Activated naive CD4-positive, alpha-beta T cell treated with anti-CD3 and anti-CD28 coated beads, Interleukin-2, amount 50 U/mL, for 72 hours (primary cell): Measurements from ENCODE around the gene RASSF7. TPM values are rescaled to one million over a fixed set of nuclear protein-coding genes. Genes with fewer than 3 reads are reported as not detected.

Source experiments
- ATAC-seq, 2 donors: fragments of 150-1000 bp; cut with Tn5 transposase; 2 replicates each; pipeline ENCODE4 v1.10.0; 2021; ENCODE audit warnings: mild to moderate bottlenecking in 2 of 2, moderate library complexity in 2 of 2
- DNase-seq, 2 donors: peaks; one replicate each; pipeline ENCODE4 v3.0.0; 2021 to 2022; ENCODE audit warnings: low spot score in 2 of 2
- H3K27ac Mint-ChIP-seq, 2 donors: one replicate each; pipeline ENCODE4 v1.8.0; 2022; ENCODE audit warnings: mild to moderate bottlenecking in 2 of 2, mixed read lengths in 2 of 2
- H3K36me3 Mint-ChIP-seq, 2 donors: one replicate each; pipeline ENCODE4 v1.8.0; 2022; ENCODE audit warnings: mixed read lengths in 2 of 2
- H3K9me3 Mint-ChIP-seq, 2 donors: one replicate each; pipeline ENCODE4 v1.8.0; 2022; ENCODE audit warnings: mixed read lengths in 2 of 2
- total RNA-seq, 2 donors: library from RNA; stranded (reverse); gene quantifications; one replicate each; pipeline ENCODE4 v1.2.3, GENCODE V29; 2022

RASSF7 gene
- total RNA-seq, 2 donors from 2014 or later, result 13.3 to 17.5 TPM

DNA sequence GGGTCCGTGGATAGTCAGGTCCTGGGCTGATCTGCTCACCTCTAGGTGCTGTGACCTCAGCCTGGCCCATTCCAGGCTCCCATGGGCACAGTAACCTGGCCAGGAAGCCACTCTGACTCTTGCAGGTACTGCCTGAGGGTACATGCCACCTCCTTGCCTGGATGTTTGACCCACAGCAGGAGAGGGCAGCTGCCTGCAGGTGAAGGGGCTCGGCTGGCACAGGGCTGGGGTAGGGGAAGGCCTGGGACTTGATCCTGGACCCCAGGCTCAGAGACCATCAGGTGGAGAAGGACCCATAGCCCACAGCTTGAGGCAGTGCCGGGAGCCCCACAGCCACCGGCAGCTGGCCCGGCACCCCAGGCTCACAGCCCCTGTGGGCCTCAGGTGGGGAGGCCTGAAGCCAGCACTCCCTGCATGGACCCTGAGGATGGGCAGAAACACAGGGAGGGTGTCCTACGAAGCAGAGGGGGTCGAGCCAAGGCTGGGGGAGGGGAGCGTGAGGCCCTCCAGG lies 20.7 kb upstream of the RASSF7 start:
- ATAC-seq, result no peak
- no peak overlapping the region for H3K27ac Mint-ChIP-seq

DNA sequence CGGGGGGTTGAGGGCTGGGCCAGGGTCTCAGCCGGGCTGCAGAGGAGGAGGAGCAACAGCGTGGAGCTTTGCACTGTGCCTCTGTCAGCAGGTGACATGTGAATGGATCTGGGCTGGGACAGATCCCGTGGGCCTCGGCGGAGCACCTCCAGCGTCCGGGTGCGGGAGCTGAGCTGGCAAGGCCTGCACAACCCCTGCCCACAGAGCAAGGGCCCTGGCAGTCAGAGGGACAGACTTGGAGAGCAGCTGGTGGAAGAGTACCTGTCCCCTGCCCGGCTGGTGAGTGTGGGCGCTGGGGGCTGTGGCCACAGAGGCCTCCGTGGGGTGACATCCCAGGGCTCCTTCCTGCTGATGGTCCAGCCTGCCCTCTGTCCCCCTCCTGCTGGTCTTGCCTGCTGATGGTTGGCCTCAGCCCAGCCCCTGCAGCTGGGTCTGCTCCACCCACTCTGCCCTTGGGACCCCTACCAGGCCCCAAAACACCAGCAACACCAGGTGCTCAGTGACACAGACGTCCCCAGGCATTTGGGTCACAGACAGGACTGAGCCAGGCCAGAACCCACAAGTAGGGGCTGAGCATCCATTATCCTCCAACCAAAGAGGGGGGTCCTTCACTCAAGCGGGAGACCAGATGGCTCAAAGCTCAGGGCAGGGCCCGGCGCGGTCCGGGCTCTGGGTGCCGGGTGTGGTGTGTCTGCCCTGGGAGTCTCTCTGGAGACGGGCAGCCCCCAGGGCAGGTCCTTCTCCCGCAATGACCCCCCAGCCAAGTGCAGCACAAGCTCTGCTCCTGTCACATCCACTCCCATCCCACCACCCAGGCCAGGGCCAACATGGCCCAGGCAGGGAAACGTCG lies 20.0 kb upstream of the RASSF7 start:
- DNase-seq, result no peak
- Mint-ChIP-seq H3K36me3 (no peaks in the 10 kb centered on the region), H3K9me3 (no peaks in the 10 kb centered on the region), H3K27ac (no peak overlapping the region)
- no peak for ATAC-seq

More for the DNA sequence above, 20.7 kb upstream of the RASSF7 start:
- Mint-ChIP-seq H3K9me3 (no peaks in the 10 kb centered on the region), H3K36me3 (no peaks in the 10 kb centered on the region)
- peak in 1 of 2 donors; percentile 54 for DNase-seq

DNA sequence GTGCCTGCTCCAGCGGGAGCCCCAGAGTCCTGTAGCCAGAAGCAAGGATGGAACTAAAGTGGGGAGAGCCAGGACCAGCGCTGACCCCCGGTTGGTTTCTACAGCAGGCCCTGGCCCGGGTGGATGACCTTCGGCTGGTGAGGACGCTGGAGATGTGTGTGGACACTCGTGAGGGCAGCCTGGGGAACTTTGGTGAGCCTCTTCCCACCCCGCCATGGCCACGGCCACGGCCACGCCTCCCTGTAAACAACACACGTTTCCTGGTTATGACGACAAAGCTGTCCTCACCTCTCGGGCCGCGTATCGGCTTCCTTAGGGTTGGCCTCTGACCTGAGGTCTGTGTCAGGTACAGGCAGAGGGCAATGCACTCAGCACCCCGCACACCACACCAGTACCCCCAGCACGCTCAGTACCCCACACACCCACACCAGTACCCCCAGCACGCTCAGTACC lies 19.3 kb upstream of the RASSF7 start:
- no peaks in the 10 kb centered on the region for H3K9me3 Mint-ChIP-seq
- no peak for DNase-seq
- no peaks in the 10 kb centered on the region for H3K36me3 Mint-ChIP-seq
- ATAC-seq, result no peak
- H3K27ac Mint-ChIP-seq, result no peak overlapping the region

DNA sequence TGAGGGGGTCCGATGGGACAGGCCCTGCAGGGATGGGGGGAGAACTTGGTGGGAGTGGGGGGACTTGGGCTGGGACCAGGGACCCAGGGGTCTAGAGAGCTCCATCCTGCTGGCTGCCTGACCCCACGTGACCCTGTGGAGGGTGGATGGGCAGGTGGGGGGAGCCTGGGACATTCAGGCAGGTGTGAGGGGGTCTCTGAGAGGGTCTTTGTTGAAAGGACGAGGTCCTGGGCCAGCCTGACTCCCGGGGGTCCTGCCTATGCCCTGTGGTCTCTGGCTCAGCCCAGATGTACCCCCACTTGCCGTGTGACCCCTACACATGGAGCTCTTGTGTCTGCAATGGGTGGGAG lies 16.0 kb upstream of the RASSF7 start:
- H3K36me3 Mint-ChIP-seq, result no peaks in the 10 kb centered on the region
- no peaks in the 10 kb centered on the region for H3K9me3 Mint-ChIP-seq
- no peak overlapping the region for H3K27ac Mint-ChIP-seq
- no peak for DNase-seq
- ATAC-seq, result no peak

DNA sequence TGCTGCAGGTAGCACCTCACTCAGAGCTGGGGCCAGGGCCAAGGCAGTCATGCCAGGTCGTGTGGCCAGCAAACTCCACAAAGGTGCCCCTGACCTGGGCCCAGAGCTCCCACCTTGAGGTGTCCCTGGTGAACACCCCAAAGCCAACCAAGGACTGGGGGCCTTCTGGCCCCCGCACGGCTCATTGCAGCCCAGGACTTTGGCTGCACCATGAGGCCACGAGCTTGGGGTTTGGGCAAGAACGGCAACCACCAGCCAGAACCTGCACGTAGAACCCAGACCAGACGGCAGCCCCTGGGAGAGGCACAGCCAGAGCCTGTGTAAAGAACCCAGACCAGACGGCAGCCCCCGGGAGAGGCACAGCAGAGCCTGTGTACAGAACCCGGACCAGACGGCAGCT lies 15.6 kb upstream of the RASSF7 start:
- no peaks in the 10 kb centered on the region for H3K9me3 Mint-ChIP-seq
- no peak overlapping the region for H3K27ac Mint-ChIP-seq
- H3K36me3 Mint-ChIP-seq, result no peaks in the 10 kb centered on the region
- ATAC-seq (no peak), DNase-seq (no peak)

DNA sequence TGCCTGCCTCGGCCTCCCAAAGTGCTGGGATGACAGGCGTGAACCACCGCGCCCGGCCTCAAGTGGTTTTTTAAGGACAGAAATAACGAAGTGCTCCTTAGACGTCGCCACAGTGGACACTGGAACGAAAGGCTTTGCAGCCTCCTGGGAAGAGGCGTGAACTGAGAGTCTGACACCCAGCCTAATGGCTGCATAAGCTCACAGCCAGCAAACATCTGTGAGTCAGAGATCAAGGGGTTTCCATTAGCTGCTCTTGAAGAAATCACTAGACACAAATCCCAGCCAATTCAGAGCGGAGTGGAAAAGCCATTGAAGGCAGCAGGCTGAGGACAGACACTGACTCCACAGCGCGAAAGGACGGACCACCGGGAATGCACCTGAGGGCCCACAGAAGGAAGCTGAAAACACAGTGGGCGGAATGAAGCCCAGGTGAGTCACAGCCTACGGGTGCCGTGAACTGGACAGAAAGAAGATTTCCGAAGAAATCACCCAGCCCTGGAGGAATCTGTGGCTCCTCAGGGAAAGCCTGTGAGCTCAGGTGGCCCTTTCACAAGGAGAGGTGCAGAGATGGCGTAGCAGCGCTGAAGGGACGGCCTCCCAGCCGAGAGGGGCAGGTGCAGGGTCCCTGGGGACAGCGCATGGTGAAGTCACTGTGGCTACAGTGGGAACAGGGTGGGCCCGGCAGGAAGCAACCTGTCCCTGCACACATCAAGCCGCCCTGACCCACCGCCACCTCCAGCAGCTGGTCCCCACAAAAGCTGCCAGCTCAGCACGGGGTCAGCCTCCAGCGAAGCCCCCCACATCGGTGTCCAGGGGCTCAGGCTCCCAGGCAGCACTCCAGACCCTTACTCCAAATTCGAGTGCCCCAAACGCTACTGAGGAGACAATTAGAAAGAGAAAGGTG lies 11.8 kb upstream of the RASSF7 start:
- H3K36me3 Mint-ChIP-seq, result no peaks in the 10 kb centered on the region
- no peaks in the 10 kb centered on the region for H3K9me3 Mint-ChIP-seq

DNA sequence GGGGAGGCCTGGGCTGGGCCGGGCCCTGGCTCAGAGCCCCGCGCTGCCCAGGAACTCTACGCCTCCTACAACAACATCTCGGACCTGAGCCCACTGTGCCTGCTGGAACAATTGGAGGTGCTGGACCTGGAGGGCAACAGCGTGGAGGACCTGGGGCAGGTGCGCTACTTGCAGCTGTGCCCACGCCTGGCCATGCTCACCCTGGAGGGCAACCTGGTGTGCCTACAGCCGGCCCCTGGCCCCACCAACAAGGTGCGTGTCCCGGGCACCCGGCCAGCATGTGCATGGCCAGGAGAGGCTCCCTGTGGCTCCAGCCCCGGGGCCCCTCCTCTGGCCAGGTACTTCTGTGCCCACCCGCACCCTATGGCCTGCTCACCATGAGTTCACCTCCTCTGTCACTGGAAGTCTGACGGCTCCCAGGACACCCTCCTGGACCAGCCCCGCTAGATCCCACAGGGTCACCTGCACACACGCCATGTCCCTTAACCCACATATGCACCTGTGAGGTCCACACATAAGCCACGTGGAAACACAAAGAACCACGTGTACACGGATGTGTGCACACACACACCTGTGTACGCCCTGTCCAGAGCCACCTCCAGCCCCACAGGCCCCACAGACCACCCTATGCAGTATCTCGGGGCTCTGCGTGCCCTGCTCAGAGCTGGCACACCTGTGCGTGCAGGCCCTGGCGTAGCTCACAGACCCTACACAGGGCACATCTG lies 10.6 kb upstream of the RASSF7 start:
- ATAC-seq, result no peak
- no peak overlapping the region for H3K27ac Mint-ChIP-seq

More for the DNA sequence above, 11.8 kb upstream of the RASSF7 start:
- DNase-seq (no peak), ATAC-seq (no peak)
- no peak overlapping the region for H3K27ac Mint-ChIP-seq

DNA sequence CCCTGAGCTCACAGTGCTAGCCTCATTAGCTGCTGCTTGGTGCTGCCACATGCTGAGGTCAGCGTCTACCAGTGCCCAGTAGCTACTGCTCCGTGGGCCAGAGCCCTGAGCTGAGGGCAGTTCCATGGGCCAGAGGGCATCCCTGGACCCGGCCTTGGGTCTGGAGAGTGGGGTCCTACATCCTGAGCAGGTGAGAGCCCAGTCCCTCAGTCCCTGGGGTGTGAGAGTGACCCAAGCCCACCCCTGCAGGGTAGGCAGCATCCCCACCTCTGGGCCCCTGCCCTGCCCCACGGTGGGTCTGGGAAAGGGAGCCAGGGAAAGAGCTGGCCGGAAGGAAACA lies 10.1 kb upstream of the RASSF7 start:
- DNase-seq, result no peak
- Mint-ChIP-seq H3K27ac (no peak overlapping the region), H3K9me3 (no peaks in the 10 kb centered on the region), H3K36me3 (no peaks in the 10 kb centered on the region)
- ATAC-seq, result no peak

More for the DNA sequence above, 10.6 kb upstream of the RASSF7 start:
- no peak for DNase-seq
- Mint-ChIP-seq H3K9me3 (no peaks in the 10 kb centered on the region), H3K36me3 (no peaks in the 10 kb centered on the region)

DNA sequence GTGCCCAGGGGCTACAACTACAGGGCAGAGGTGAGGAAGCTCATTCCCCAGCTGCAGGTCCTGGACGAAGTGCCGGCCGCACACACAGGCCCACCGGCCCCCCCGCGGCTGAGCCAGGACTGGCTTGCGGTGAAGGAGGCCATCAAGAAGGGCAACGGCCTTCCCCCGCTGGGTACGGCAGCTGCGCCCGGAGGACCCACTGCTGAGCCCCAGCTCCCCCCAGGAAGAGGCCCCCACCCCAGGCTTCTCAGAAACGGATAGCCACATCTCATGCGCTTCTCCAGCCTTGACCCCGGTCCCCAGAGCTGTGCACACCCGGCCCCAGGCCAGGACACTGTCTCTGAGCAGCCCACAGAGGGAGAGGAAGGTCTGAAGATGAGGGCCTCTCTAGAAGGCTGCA lies 9.6 kb upstream of the RASSF7 start:
- Mint-ChIP-seq H3K9me3 (no peaks in the 10 kb centered on the region), H3K27ac (no peak overlapping the region), H3K36me3 (no peaks in the 10 kb centered on the region)
- ATAC-seq (no peak), DNase-seq (no peak)

DNA sequence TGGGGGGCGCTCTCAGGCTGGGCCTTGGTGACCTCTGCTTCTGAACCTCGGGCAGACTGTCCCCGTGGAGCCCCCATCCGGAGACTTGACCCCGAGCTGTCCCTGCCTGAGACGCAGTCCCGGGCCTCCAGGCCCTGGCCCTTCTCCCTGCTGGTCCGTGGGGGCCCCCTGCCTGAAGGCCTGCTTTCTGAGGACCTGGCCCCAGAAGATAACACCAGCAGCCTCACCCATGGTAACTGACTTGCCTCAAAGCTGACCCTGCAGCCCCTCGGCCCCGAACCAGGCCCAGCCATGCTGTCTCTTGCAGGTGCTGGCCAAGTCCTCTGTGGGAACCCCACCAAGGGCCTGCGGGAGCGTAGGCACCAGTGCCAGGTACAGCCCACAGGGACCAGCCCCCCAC lies 9.2 kb upstream of the RASSF7 start:
- Mint-ChIP-seq H3K27ac (no peak overlapping the region), H3K9me3 (no peaks in the 10 kb centered on the region), H3K36me3 (no peaks in the 10 kb centered on the region)
- ATAC-seq (no peak), DNase-seq (no peak)

DNA sequence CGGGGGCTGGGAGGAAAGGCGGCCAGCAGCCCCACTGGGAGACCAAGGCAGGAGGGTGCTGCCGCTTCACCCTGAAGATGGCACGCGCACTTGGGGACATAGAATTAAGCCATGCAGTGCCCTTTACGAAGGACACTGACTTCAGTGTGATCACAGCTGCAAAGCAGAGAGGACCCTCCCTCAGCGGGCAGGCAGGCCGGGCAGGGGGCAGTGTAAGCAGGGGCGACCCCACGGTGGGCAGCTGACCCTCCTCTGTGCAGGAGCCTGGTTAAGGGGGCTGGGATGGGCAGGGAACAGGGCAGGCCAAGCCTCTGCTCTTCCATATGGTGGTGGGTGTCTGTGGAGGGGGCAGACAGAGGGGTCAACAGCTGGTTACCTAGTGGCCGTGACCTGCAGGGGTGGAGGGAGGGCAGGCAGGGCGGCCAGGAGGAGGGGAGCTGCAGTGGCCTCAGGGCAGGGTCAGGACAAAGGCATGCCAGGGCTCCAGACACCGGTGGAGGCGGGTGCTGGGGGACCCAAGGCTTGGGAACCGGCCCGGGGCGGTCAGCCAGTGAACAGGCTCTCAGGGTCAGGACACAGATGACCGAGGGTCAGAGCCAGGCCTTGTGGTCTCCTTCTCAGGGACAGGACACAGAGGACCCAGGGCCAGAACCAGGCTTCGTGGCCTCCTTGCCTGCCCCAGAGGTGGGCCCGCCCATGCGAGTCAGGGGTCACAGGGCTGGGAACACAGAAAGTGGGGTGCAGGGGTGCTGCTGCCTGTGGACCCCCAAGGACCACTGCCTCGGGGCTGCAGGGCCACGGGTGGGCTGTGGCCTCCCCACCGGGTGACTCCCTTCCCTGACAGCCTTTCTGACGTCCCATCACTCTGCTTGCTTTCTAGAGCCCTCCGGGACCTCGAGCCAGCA lies 7.4 kb upstream of the RASSF7 start:
- Mint-ChIP-seq H3K27ac (peak overlapping the region in 1 of 2 donors; percentile 27), H3K36me3 (no peaks in the 10 kb centered on the region), H3K9me3 (no peaks in the 10 kb centered on the region)
- DNase-seq, result no peak
- ATAC-seq, result no peak

DNA sequence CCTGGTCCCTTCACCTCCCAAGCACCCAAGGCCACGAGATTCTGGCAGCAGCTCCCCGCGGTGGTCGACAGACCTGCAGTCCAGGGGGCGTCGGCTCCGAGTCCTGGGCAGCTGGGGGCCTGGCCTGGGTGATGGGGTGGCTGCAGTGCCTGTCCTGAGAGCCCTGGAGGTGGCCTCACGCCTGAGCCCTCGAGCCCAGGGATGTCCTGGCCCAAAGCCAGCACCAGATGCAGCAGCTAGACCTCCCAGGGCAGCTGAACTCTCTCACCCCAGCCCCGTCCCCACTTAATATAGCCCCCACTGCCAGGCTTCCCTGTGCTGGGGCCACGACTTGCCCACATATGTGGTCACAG lies 6.8 kb upstream of the RASSF7 start:
- Mint-ChIP-seq H3K27ac (no peak overlapping the region), H3K9me3 (no peaks in the 10 kb centered on the region), H3K36me3 (no peaks in the 10 kb centered on the region)
- no peak for DNase-seq
- no peak for ATAC-seq

DNA sequence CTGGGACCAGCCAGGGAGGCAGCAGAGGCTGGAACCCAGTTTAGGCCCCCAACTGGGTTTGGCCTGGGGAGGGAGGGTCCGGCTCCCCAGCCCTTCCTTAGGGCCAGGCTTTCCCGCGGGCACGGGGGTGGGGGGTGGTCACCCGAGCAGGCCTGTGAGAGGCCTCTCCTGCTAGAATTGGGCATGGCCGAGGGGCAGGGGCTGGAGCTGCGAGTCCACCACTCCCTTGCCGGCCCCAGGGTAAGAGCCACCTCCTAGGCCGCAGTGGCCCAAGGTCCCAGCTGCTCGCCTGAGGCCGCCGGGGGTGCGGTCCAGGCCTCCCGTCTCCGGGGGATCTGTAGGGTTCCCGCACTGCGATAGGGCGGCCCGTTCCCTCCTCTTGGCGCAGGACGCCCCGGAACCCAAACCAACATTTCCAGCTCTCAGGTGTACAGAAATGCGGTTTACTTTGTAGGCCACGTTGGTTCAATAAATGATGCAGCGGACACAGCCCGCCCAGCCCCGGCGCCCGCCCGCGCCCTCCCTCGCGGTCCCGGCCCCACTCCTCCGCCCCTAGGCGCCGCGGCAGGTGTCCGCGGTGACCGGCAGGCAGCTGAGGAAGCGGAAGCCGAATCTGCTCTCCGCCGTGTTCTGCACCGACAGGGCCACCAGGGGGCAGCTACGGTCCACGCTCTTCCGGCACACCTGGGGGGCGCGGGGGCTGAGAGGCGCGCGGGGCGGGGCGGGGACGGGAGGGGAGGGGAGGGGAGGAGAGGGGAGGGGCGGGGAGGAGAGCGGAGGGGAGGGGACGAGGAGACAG lies 6.1 kb upstream of the RASSF7 start:
- ATAC-seq (peak; percentile 81 to 82), DNase-seq (peak in 1 of 2 donors; percentile 75)
- Mint-ChIP-seq H3K36me3 (no peaks in the 10 kb centered on the region), H3K27ac (no peak overlapping the region), H3K9me3 (no peaks in the 10 kb centered on the region)

DNA sequence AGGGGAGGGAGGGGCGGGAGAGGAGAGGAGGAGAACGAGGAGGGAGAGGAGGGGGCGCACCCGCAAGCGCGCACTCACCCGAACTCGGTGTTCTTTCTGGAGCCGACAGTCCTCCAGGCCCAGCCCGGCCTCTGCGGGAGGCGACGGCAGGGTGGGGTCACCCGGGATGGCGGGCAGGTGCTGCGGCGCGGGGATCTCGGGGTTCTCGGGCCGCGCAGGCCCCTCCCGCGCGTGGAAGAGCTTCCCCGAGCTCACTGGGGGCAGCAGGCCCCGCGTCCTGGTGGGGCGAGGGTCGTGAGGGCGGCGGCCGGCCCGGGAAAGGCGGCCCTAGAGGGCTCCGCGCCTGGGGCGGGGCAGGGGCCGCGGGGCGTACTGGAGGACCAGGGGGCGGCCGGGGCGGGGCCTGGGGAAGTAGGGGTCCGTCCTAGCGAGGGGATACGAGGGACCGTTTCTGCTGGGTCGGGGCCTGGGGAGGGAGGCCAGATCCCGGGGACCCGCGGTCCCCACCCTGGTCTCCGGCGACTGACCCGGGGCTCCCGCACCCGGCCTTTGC lies 5.5 kb upstream of the RASSF7 start:
- peak in 1 of 2 donors; percentile 11 for ATAC-seq
- no peaks in the 10 kb centered on the region for H3K36me3 Mint-ChIP-seq
- no peak overlapping the region for H3K27ac Mint-ChIP-seq
- H3K9me3 Mint-ChIP-seq, result no peaks in the 10 kb centered on the region
- no peak for DNase-seq
